Activated T-helper 2 cell treated with anti-CD3 and anti-CD28 coated beads, Interferon-gamma antibody, Interleukin-2, Interleukin-4, amounts not matched to agents 10 μg/mL and 5 μg/mL and 100 μg/mL, durations not matched to agents 14 hours and 24 hours and 36 hours (primary cell): ENCODE measurements around the gene ITPR3. TPM values are rescaled to one million over a fixed set of nuclear protein-coding genes. Genes with fewer than 3 reads are reported as not detected.

Source experiments
- DNase-seq: peaks from one replicate; pipeline ENCODE4 v3.0.0; 2021; ENCODE audit warnings: low spot score
- H3K27ac Mint-ChIP-seq: one replicate; pipeline ENCODE4 v1.8.0; 2021; ENCODE audit warnings: mixed read lengths
- H3K27me3 Mint-ChIP-seq: one replicate; pipeline ENCODE4 v1.8.0; 2021; ENCODE audit warnings: low read depth, mixed read lengths
- H3K36me3 Mint-ChIP-seq: one replicate; pipeline ENCODE4 v1.8.0; 2021; ENCODE audit warnings: low read depth, mixed read lengths
- H3K4me1 Mint-ChIP-seq: one replicate; pipeline ENCODE4 v1.8.0; 2021; ENCODE audit warnings: low read depth, mixed read lengths
- H3K4me3 Mint-ChIP-seq: one replicate; pipeline ENCODE4 v1.8.0; 2021; ENCODE audit warnings: low read depth, mild to moderate bottlenecking, moderate library complexity, mixed read lengths
- H3K9me3 Mint-ChIP-seq: one replicate; pipeline ENCODE4 v1.8.0; 2021; ENCODE audit warnings: mixed read lengths
- intact Hi-C: fragments of 100-400 bp; cut with micrococcal nuclease; formaldehyde crosslinking; loops from one replicate; pipeline ENCODE4 v1.15.1; 2023
- total RNA-seq: library from RNA; stranded (reverse); gene quantifications from 2 replicates; pipeline ENCODE4 v1.2.3, GENCODE V29; 2022

The ITPR3 gene
- total RNA-seq, 1 donor from 2014 or later, result 41.7 TPM

DNA sequence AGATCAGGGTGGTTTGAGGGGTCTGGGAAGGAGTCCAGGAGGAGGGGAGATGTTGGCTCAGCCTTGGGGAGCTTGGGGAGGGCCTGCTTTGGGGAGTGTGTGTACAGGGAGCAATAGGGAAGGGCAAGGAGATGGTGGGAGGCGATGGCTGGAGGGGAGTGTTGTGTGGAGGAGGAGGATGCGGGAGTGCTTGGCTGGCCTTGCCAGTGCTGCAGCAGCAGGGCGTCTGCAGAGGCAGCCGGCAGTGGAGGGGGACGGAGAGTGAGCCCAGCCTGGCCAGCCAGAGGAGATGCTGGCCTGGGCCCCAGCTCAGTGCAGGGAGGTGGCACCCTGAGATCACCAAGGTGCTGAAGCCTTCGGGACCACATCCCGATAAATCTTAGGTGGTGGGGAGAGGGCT lies 121.7 kb downstream of the ITPR3 start:
- intact Hi-C loops, result no loop called here
- Mint-ChIP-seq H3K27ac (no peak overlapping the region), H3K36me3 (no peaks in the 10 kb centered on the region)

DNA sequence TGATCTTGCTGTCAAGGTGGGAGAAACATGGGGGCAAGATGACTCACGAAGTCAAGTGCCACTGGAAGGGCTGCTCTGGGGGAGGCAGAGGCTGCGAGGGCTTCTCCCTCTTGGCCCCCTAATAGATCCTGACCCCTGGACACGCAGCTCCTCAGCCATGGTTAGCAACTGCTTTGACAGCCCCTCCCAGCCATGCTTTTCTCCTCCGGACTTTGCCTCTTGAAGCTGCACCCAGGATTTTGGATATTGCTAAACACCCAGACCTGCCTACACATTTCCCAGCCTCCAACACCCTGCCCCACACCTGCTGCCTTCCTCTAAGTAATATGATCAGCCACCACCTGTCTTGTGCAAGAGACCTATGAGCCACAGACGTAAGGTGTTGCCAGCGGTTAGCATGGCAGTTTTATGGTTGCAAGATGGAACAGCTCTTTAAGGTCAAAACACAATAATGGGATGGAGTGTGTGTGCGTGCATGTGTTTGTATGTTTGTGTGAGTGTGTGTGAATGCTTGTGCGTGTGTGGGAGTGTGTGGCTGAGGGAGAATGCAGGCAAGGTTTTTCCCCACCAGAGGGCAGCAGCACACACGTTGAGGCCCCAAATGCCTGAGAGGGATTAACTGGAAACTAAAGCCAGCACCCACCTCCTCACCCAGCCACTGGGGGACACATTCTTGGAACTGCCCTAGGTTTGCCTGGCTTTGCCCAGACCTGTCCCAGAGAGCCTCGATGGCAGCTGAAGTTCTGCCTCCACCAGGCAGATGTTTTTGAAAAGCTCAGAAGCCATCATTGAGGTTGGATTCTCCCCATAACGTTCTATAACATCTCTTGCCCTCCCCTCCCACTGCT lies 123.1 kb downstream of the ITPR3 start:
- Mint-ChIP-seq H3K4me1 (peaks cover 2% of the 10 kb centered on the region), H3K9me3 (no peaks in the 10 kb centered on the region), H3K4me3 (no peak overlapping the region), H3K27ac (no peak overlapping the region), H3K36me3 (no peaks in the 10 kb centered on the region), H3K27me3 (peaks cover 14% of the 10 kb centered on the region)
- peak; percentile 53 for DNase-seq
- intact Hi-C loops, result no loop called here

More for the DNA sequence above, 121.7 kb downstream of the ITPR3 start:
- Mint-ChIP-seq H3K4me3 (no peak overlapping the region), H3K9me3 (no peaks in the 10 kb centered on the region), H3K4me1 (peaks cover 2% of the 10 kb centered on the region), H3K27me3 (peaks cover 14% of the 10 kb centered on the region)
- no peak for DNase-seq

GRCh38 chr6:33744895-33745546 lies 123.9 kb downstream of the ITPR3 start:
- H3K27ac Mint-ChIP-seq, result no peak overlapping the region
- H3K4me3 Mint-ChIP-seq, result no peak overlapping the region
- H3K27me3 Mint-ChIP-seq, result peaks cover 14% of the 10 kb centered on the region
- no peaks in the 10 kb centered on the region for H3K9me3 Mint-ChIP-seq
- DNase-seq, result no peak
- H3K4me1 Mint-ChIP-seq, result peaks cover 2% of the 10 kb centered on the region
- intact Hi-C loops, result no loop called here
- H3K36me3 Mint-ChIP-seq, result no peaks in the 10 kb centered on the region

DNA sequence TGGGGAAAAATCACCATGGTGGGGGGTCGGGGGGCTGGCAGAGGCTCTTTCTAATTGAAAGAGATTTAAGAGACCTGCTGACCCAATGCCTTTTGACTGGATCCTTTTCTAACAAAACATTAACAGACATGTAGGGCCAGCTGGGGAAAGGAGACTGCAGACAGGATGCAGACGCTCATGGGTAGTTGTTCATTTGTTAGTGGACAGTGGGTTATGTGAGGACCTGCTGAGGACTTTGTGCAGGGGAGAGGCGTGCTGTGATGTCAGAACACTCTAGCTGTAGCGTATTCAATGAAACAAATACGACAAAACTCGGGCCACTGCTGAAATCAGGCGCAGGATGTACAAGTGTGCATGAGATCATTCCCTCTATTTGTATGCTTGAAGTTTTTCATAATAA lies 124.4 kb downstream of the ITPR3 start:
- no peak for DNase-seq
- Mint-ChIP-seq H3K4me3 (no peak overlapping the region), H3K4me1 (peaks cover 2% of the 10 kb centered on the region), H3K27ac (no peak overlapping the region), H3K9me3 (no peaks in the 10 kb centered on the region), H3K27me3 (peaks cover 14% of the 10 kb centered on the region), H3K36me3 (no peaks in the 10 kb centered on the region)
- intact Hi-C loops, result no loop called here

Other genes with a start within 250 kb of the ITPR3 start
- 78.3 and 80.9 TPM in 2 replicates for gene KIFC1, start 229.5 kb upstream of the ITPR3 start, total RNA-seq
- 33.0 and 39.1 TPM in 2 replicates for gene PHF1, start 210.3 kb upstream of the ITPR3 start, total RNA-seq
- 143 and 146 TPM in 2 replicates for gene CUTA, start 203.2 kb upstream of the ITPR3 start, total RNA-seq
- gene SYNGAP1, start 201.3 kb upstream of the ITPR3 start, total RNA-seq, result 60.1 and 71.3 TPM in 2 replicates
- 11.4 and 11.5 TPM in 2 replicates for gene ZBTB9, start 166.7 kb upstream of the ITPR3 start, total RNA-seq
- gene BAK1, start 41.0 kb upstream of the ITPR3 start, total RNA-seq, result 53.2 and 53.4 TPM in 2 replicates
- 136 and 137 TPM in 2 replicates for gene UQCC2, start 90.4 kb downstream of the ITPR3 start, total RNA-seq
- not detected in 2 replicates for gene IP6K3, start 125.6 kb downstream of the ITPR3 start, total RNA-seq
- gene LEMD2, start 167.8 kb downstream of the ITPR3 start, total RNA-seq, result 61.7 and 66.2 TPM in 2 replicates
- gene MLN, start 182.7 kb downstream of the ITPR3 start, total RNA-seq, result not detected in 2 replicates